Fibroblast of villous mesenchyme (primary cell): ENCODE data around the gene CHRNE. TPM values are rescaled to one million over a fixed set of nuclear protein-coding genes. Genes with fewer than 3 reads are reported as not detected.

Experiments
- DNase-seq: peaks from one replicate; pipeline ENCODE4 v3.0.0-alpha.2; 2010; ENCODE audit warnings: low read depth
- H3K4me3 ChIP-seq: 2 replicates; pipeline ENCODE4 v1.5.1; 2011; ENCODE audit warnings: low read depth, mild to moderate bottlenecking, low read length
- CTCF ChIP-seq: IDR thresholded peaks from 2 replicates; pipeline ENCODE4 v1.5.1; 2012; ENCODE audit warnings: low read depth, mild to moderate bottlenecking, low read length; ENCODE audit not compliant: insufficient read depth
- total RNA-seq: library from RNA; depleted of rRNA; stranded (reverse); fragments of >200 nt; gene quantifications from 2 replicates; pipeline ENCODE4 v1.2.3, GENCODE V29; 2012

The CHRNE gene
- total RNA-seq, 1 donor, result under 0.01 TPM

- TF ChIP-seq CTCF, result no peak
- H3K4me3 ChIP-seq, result no peak overlapping the region
- DNase-seq, result no peak
Observed at GRCh38 chr17:4902540-4902939, 358 bp downstream of the CHRNE start.

- TF ChIP-seq CTCF, result no peak
- no peak for DNase-seq
- no peak overlapping the region for H3K4me3 ChIP-seq
Observed at GRCh38 chr17:4901648-4902344, 1.1 kb downstream of the CHRNE start.

GRCh38 chr17:4901108-4901647 is 1.7 kb downstream of the CHRNE start:
- no peak for TF ChIP-seq CTCF
- DNase-seq, result no peak
- no peak overlapping the region for H3K4me3 ChIP-seq

- TF ChIP-seq CTCF, result no peak
- DNase-seq, result no peak
- peak overlapping the region; percentile 66 for H3K4me3 ChIP-seq
Observed at GRCh38 chr17:4900231-4901107, 2.4 kb downstream of the CHRNE start.

GRCh38 chr17:4899341-4900230 is 3.3 kb downstream of the CHRNE start, which contains the start of gene C17orf107:
Gene C17orf107, plus strand, starts transcription at chr17:4899536. Its CDS starts 227 bp downstream, at chr17:4899763.
- H3K4me3 ChIP-seq, result peak within 1 kb of the TSS; percentile 66
- peak; percentile 78 for DNase-seq
- TF ChIP-seq CTCF, result no peak

- no peak for TF ChIP-seq CTCF
- no peak for DNase-seq
- peak overlapping the region; percentile 66 for H3K4me3 ChIP-seq
Observed at GRCh38 chr17:4898927-4899326, 4.0 kb downstream of the CHRNE start.
